Measurements from ENCODE around the gene CPA4. TPM values are rescaled to one million over a fixed set of nuclear protein-coding genes. Genes with fewer than 3 reads are reported as not detected.

CPA4 gene
- total RNA-seq, 4 donors from 2014 or later, result 0.22 to 0.51 TPM; not detected in 2

- no peak for TF ChIP-seq CTCF (IDR thresholded peaks at IDR 0.05; ENCODE audit: low read depth)
Observed at GRCh38 chr7:130329681-130330080, 36.7 kb downstream of the CPA4 start.

- TF ChIP-seq CTCF (IDR thresholded peaks at IDR 0.05; ENCODE audit: low read depth), result no peak
Observed at GRCh38 chr7:130332259-130333053, 39.5 kb downstream of the CPA4 start.

GRCh38 chr7:130333832-130334231 lies 40.9 kb downstream of the CPA4 start:
- TF ChIP-seq CTCF (IDR thresholded peaks at IDR 0.05; ENCODE audit: low read depth), result no peak

- TF ChIP-seq CTCF (IDR thresholded peaks at IDR 0.05; ENCODE audit: low read depth), result no peak
Observed at GRCh38 chr7:130334274-130334673, 41.3 kb downstream of the CPA4 start.

GRCh38 chr7:130337410-130337971 lies 44.5 kb downstream of the CPA4 start:
- TF ChIP-seq CTCF (IDR thresholded peaks at IDR 0.05; ENCODE audit: low read depth), result no peak

- no peak for TF ChIP-seq CTCF (IDR thresholded peaks at IDR 0.05; ENCODE audit: low read depth)
Observed at GRCh38 chr7:130338233-130338632, 45.3 kb downstream of the CPA4 start.

GRCh38 chr7:130341882-130342281 lies 48.9 kb downstream of the CPA4 start:
- no peak for TF ChIP-seq CTCF (IDR thresholded peaks at IDR 0.05; ENCODE audit: low read depth)

Data from subcutaneous adipose tissue (tissue), 4 donors.